ENCODE data around the gene HOXB8. TPM values are rescaled to one million over a fixed set of nuclear protein-coding genes. Genes with fewer than 3 reads are reported as not detected.

Gene HOXB8
- total and polyA plus RNA-seq, 10 donors = 0.07 to 0.14 TPM; not detected in 8

DNA sequence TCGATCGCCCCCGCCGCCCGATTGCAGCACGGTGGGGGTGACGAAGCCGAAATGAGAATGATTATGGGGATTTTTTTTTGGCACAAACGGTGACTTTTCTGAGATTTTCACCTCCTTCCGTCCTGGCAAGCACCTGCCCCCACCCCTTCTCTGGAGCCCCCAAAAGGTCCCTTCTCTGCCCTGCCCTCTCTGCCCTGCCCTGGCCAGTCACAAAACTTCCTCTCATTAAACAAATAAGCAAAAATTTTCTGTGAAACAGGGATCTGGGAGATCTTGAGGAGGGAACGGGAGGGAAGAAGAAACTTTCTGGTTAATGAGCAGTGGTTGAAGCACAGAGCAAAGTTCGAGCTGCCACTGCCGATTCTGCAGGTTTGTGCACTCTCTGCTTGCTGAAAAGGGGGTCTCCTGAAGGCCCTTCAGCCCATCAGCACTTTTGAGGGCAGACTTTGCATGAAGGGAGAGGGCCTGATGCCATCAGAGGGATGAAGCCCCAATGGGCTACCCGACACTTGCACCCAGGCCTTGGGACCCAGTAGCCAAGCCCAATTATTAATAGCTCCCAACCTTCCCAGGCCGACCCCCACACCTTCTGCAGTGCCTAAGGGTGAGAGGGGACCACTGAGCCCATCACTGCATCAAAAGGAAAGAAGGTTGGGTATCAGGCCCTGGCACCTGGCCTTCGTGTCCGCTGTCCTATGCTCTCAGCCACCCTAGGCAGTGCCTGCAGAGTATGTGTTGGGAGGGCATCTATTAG, 1.0 kb upstream of the HOXB8 start:
- 38 to 53% (median 46%) methylated on average over 15 to 17 of the region's 17 CpGs for WGBS, 5 donors
- no peaks in the 10 kb centered on the region for H3K9me3 ChIP-seq
- H3K36me3 ChIP-seq = no peaks in the 10 kb centered on the region
- H3K27me3 ChIP-seq (replicated peaks in 1 of 7) = peaks cover 26 to 100% (median 99%) of the 10 kb centered on the region in 7 donors
- no peak for TF ChIP-seq POLR2AphosphoS5 (IDR thresholded peaks at IDR 0.05)
- TF ChIP-seq CTCF (IDR thresholded peaks at IDR 0.05 in 8 of 11, conservative IDR thresholded peaks at IDR 0.05 in 3 of 11) = no peak
- TF ChIP-seq POLR2A (IDR thresholded peaks at IDR 0.05) = no peak
- no peak overlapping the region for H3K4me3 ChIP-seq
- peaks cover 21 to 60% (median 51%) of the 10 kb centered on the region in 6 donors for H3K4me1 ChIP-seq
- intact Hi-C loops (cut with DNase I; ENCODE audit: low total_unique reads) = loop anchor here (10.0 kb wide), 1 partner anchor 461 kb away; no protein-coding TSS in a partner anchor
- H3K27ac ChIP-seq = no peak overlapping the region
- no peak for DNase-seq

DNA sequence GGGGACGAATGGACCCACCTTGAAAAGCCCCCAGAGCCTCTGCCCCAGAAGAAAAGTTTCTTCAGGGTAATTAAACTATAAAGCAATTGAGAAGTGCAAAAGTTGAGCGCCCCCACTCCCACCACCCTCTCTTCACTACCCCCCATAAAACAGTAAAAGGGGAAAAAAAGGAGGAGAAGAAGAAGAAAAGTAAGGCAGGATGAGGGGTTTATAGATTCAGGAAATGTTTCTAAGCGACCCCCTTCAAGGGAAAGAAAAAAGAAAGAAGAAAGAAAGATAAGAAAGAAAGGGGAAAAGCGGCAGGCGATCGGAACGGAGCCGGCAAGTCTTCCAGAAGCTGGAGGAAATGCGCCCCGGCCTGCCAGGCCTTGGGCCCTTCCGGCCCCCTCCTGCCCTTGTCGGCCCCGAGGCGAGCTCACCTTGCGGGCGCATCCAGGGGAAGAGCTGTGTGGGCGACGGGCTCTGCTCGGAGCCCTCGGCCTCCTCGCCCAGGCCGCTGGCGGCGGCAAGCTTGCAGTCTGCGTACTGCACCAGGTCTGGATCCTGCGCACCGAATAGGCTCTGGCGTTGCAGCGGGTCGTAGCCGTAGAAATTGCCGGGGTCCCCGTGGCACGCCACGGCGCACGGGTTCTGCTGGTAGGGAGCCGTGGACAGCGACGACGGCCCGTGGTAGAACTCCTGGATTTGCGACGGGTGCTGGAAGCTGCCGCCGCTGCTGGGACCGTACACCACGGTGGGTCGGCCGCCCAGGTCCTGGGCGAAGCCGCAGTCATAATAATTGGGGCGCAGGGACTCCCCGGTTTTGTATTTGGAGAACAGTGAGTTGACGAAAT, 1.0 kb downstream of the HOXB8 start:
- no peak overlapping the region for H3K27ac ChIP-seq
- peaks cover 21 to 76% (median 64%) of the 10 kb centered on the region in 6 donors for H3K4me1 ChIP-seq
- no peaks in the 10 kb centered on the region for H3K36me3 ChIP-seq
- no peak for DNase-seq
- peak in 1 of 11 experiments; percentile 7 for TF ChIP-seq CTCF (IDR thresholded peaks at IDR 0.05 in 8 of 11, conservative IDR thresholded peaks at IDR 0.05 in 3 of 11)
- TF ChIP-seq POLR2A (IDR thresholded peaks at IDR 0.05) = no peak
- TF ChIP-seq POLR2AphosphoS5 (IDR thresholded peaks at IDR 0.05) = peak in 1 of 3 donors; percentile 51
- H3K9me3 ChIP-seq = no peaks in the 10 kb centered on the region
- intact Hi-C loops (cut with DNase I; ENCODE audit: low total_unique reads) = loop anchor here (10.0 kb wide), 1 partner anchor 459 kb away; no protein-coding TSS in a partner anchor
- H3K27me3 ChIP-seq (replicated peaks in 1 of 7) = peaks cover 21 to 100% (median 99%) of the 10 kb centered on the region in 7 donors
- peak overlapping the region in 3 of 8 donors; percentile 13 to 85 (median 15) for H3K4me3 ChIP-seq
- WGBS, 5 donors = 2 to 5% (median 4%) methylated on average over 30 to 55 of the region's 55 CpGs

DNA sequence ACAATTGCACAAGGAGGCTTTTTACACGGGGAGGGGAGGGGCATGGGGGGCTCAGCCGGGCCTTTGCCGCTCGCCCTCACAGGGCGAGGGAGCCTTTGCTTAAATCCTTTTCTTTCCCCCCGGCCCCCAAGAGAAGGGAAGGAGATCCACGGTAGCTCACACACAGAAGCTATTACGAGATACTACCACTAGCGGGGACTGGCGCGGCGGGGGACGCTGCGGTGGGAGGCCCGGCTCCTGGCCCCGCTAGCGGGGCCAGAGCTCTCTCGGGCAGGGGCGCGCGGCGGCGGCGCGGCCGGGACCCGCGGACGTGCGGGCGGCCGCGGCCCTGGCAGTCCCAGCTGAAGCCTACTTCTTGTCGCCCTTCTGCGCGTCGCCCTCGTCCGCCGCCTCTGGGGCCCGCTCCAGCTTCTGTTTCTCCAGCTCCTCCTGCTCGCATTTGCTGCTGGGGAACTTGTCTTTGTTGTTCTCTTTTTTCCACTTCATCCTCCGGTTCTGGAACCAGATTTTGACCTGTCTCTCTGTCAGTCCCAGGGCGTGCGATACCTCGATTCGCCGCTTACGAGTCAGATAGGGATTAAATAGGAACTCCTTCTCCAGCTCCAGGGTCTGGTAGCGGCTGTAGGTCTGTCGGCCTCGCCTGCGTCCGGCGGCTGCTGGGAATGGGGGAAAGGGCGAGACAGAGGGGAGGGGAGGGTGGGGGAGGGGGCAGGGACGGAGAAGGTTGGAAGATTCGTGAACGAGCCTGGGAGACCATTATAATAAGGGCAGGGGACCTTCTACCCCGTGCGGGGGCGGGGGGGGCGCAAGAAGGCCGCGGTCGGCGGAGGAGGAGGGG, 2.0 kb downstream of the HOXB8 start:
- H3K9me3 ChIP-seq = no peaks in the 10 kb centered on the region
- H3K36me3 ChIP-seq = no peaks in the 10 kb centered on the region
- no peak overlapping the region for H3K27ac ChIP-seq
- TF ChIP-seq POLR2AphosphoS5 (IDR thresholded peaks at IDR 0.05) = no peak
- TF ChIP-seq CTCF (IDR thresholded peaks at IDR 0.05 in 8 of 11, conservative IDR thresholded peaks at IDR 0.05 in 3 of 11) = peak in 6 of 11 experiments; percentile 8 to 54 (median 26)
- TF ChIP-seq POLR2A (IDR thresholded peaks at IDR 0.05) = no peak
- intact Hi-C loops (cut with DNase I; ENCODE audit: low total_unique reads) = loop anchor here (10.0 kb wide), 1 partner anchor 458 kb away; no protein-coding TSS in a partner anchor
- peak overlapping the region in 6 of 8 donors; percentile 17 to 85 (median 63) for H3K4me3 ChIP-seq
- peaks cover 14 to 66% (median 56%) of the 10 kb centered on the region in 6 donors for H3K4me1 ChIP-seq
- DNase-seq = peak; percentile 47
- peaks cover 19 to 100% (median 92%) of the 10 kb centered on the region in 7 donors for H3K27me3 ChIP-seq (replicated peaks in 1 of 7)
- 1 to 3% (median 2%) methylated on average over 47 to 67 of the region's 67 CpGs for WGBS, 5 donors
